Measurements from ENCODE around the gene LATS2.

Gene LATS2

GRCh38 chr13:21006141-21007005 is 55.0 kb downstream of the LATS2 start:
- TF ChIP-seq CTCF (IDR thresholded peaks at IDR 0.05; ENCODE audit: low read depth, low read length), result no peak
- no peaks in the 10 kb centered on the region for H3K4me1 ChIP-seq
- H3K27me3 ChIP-seq, result no peaks in the 10 kb centered on the region
- no peaks in the 10 kb centered on the region for H3K9me3 ChIP-seq
- no peak overlapping the region for H3K4me3 ChIP-seq (ENCODE audit: low read depth, low read length)
- no peak for DNase-seq
- H3K36me3 ChIP-seq, result no peaks in the 10 kb centered on the region

GRCh38 chr13:21005193-21005592 is 56.2 kb downstream of the LATS2 start:
- Histone ChIP-seq H3K4me1 (no peaks in the 10 kb centered on the region), H3K27me3 (no peaks in the 10 kb centered on the region), H3K36me3 (no peaks in the 10 kb centered on the region), H3K9me3 (no peaks in the 10 kb centered on the region), H3K4me3 (ENCODE audit: low read depth, low read length) (no peak overlapping the region)
- DNase-seq, result no peak
- TF ChIP-seq CTCF (IDR thresholded peaks at IDR 0.05; ENCODE audit: low read depth, low read length), result no peak

- no peak for DNase-seq
- no peaks in the 10 kb centered on the region for H3K4me1 ChIP-seq
- no peak for TF ChIP-seq CTCF (IDR thresholded peaks at IDR 0.05; ENCODE audit: low read depth, low read length)
These were observed 59.9 kb downstream of the LATS2 start for GRCh38 chr13:21001471-21001870.

GRCh38 chr13:21000647-21001046 is 60.7 kb downstream of the LATS2 start:
- H3K4me3 ChIP-seq (ENCODE audit: low read depth, low read length), result no peak overlapping the region
- TF ChIP-seq CTCF (IDR thresholded peaks at IDR 0.05; ENCODE audit: low read depth, low read length), result no peak
- H3K36me3 ChIP-seq, result no peaks in the 10 kb centered on the region
- no peaks in the 10 kb centered on the region for H3K27me3 ChIP-seq
- no peaks in the 10 kb centered on the region for H3K9me3 ChIP-seq
- H3K4me1 ChIP-seq, result no peaks in the 10 kb centered on the region
- no peak for DNase-seq

More at GRCh38 chr13:21001471-21001870, 59.9 kb downstream of the LATS2 start:
- Histone ChIP-seq H3K9me3 (no peaks in the 10 kb centered on the region), H3K27me3 (no peaks in the 10 kb centered on the region), H3K36me3 (no peaks in the 10 kb centered on the region), H3K4me3 (ENCODE audit: low read depth, low read length) (no peak overlapping the region)

- no peak for TF ChIP-seq CTCF (IDR thresholded peaks at IDR 0.05; ENCODE audit: low read depth, low read length)
- H3K36me3 ChIP-seq, result no peaks in the 10 kb centered on the region
- H3K4me3 ChIP-seq (ENCODE audit: low read depth, low read length), result no peak overlapping the region
- no peaks in the 10 kb centered on the region for H3K4me1 ChIP-seq
- no peak for DNase-seq
- H3K27me3 ChIP-seq, result no peaks in the 10 kb centered on the region
- H3K9me3 ChIP-seq, result no peaks in the 10 kb centered on the region
These were observed 62.6 kb downstream of the LATS2 start for GRCh38 chr13:20998649-20999415.
